GM12878 (cell line): Measurements from ENCODE around the gene LPIN1. TPM values are rescaled to one million over a fixed set of nuclear protein-coding genes. Genes with fewer than 3 reads are reported as not detected.
"Not testable (repeated sequence)": the region's sequence is repeated elsewhere in the genome, so short reads cannot be mapped to it uniquely, and the experiment has no call there.

ENCODE experiments used
- ATAC-seq: fragments of 200-7000 bp; cut with Tn5 transposase; 3 replicates; pipeline ENCODE4 v1.9.1; 2020; ENCODE audit warnings: mild to moderate bottlenecking, moderate library complexity
- BruUV-seq: library from RNA; stranded (reverse); fragments of 400-500 nt; replicated peaks from 2 replicates; lab custom pipeline; 2021; lab: Mats Ljungman, UMichigan
- CTCF ChIA-PET: fragments of 300-600 bp; sonication (Branson Sonifier 250); formaldehyde crosslinking; extraction: SDS; loops from one replicate; lab custom pipeline; 2021; ENCODE audit warnings: inconsistent platforms; lab: Yijun Ruan, JAX
- POLR2A ChIA-PET: fragments of 350-600 bp; formaldehyde crosslinking; extraction: SDS; loops from one replicate; lab custom pipeline; 2021; ENCODE audit warnings: inconsistent platforms; lab: Charles Lee
- RAD21 ChIA-PET: fragments of 300-600 bp; sonication (Branson Sonifier 250); formaldehyde crosslinking; loops from one replicate; lab custom pipeline; 2023; ENCODE audit warnings: antibody characterized with exemption; ENCODE audit not compliant: unreplicated experiment; lab: Charles Lee
- SMC1A ChIA-PET: fragments of 300-600 bp; sonication (Branson Sonifier 250); formaldehyde crosslinking; loops from one replicate; lab custom pipeline; 2023; ENCODE audit not compliant: unreplicated experiment, uncharacterized antibody; lab: Charles Lee
- DNase-seq: peaks from one replicate; pipeline ENCODE4 v3.0.0-alpha.2; 2011; ENCODE audit warnings: low read depth, low spot score
- FAIRE-seq: peaks from 3 replicates; lab custom pipeline; 2011; peaks lifted over from hg19 to GRCh38; lab: Jason Lieb, UNC
- H2AFZ ChIP-seq: 2 replicates; pipeline ENCODE4 v1.6.0; 2011; ENCODE audit warnings: low read depth, low read length, control low read depth; ENCODE audit not compliant: control insufficient read depth
- H3K27ac ChIP-seq: 2 replicates; pipeline ENCODE4 v1.5.1; 2011; ENCODE audit warnings: control low read depth; ENCODE audit not compliant: control insufficient read depth, insufficient read depth
- H3K27me3 ChIP-seq, 2 experiments: replicated peaks in 1 of 2; 2 replicates each; pipeline versions ENCODE4 v1.6.0 to v1.6.1; 2011; ENCODE audit warnings: low read length in 1 of 2; ENCODE audit not compliant: control insufficient read depth in 2 of 2, insufficient read depth in 2 of 2
- H3K36me3 ChIP-seq, 2 experiments: 2 replicates each; pipeline ENCODE4 v1.5.1; 2011; ENCODE audit warnings: low read length in 1 of 2; ENCODE audit not compliant: control insufficient read depth in 2 of 2, insufficient read depth in 2 of 2
- H3K4me1 ChIP-seq: 2 replicates; pipeline ENCODE4 v1.6.1; 2011; ENCODE audit warnings: mild to moderate bottlenecking, low read length, moderate library complexity, mixed read lengths; ENCODE audit not compliant: control insufficient read depth, insufficient read depth
- H3K4me2 ChIP-seq: 2 replicates; pipeline ENCODE4 v1.6.0; 2011; ENCODE audit warnings: control low read depth; ENCODE audit not compliant: control insufficient read depth, insufficient read depth
- H3K4me3 ChIP-seq: fragments of 200-600 bp; sonication (generic); 2 replicates; pipeline ENCODE4 v1.5.1; 2016
- H3K79me2 ChIP-seq: 2 replicates; pipeline ENCODE4 v1.6.0; 2011; ENCODE audit warnings: low read length; ENCODE audit not compliant: control insufficient read depth, insufficient read depth
- H3K9ac ChIP-seq: 2 replicates; pipeline ENCODE4 v1.8.0; 2011; ENCODE audit warnings: low read length, control low read depth, mixed read lengths; ENCODE audit not compliant: control insufficient read depth, insufficient read depth
- H3K9me3 ChIP-seq: replicated peaks from 3 replicates; pipeline ENCODE4 v1.5.1; 2011; ENCODE audit warnings: mild to moderate bottlenecking, low read length; ENCODE audit not compliant: control insufficient read depth, insufficient read depth
- H4K20me1 ChIP-seq: 2 replicates; pipeline ENCODE4 v1.6.0; 2011; ENCODE audit not compliant: control insufficient read depth, insufficient read depth
- CREB1 ChIP-seq: IDR thresholded peaks from 2 replicates; pipeline ENCODE4 v1.6.1; 2012; ENCODE audit warnings: low read depth, mild to moderate bottlenecking, inconsistent platforms
- E4F1 ChIP-seq: fragments of 450-650 bp; IDR thresholded peaks from 2 replicates; pipeline ENCODE4 v1.6.1; 2018; ENCODE audit warnings: borderline replicate concordance, mild to moderate bottlenecking; ENCODE audit not compliant: partially characterized antibody
- HCFC1 ChIP-seq: fragments of 150-350 bp; IDR thresholded peaks from 2 replicates; pipeline ENCODE4 v1.6.1; 2014; ENCODE audit warnings: low read length
- STAT1 ChIP-seq: fragments of 450-650 bp; conservative IDR thresholded peaks from 2 replicates; pipeline ENCODE4 v1.6.1; 2014; ENCODE audit warnings: antibody characterized with exemption, mild to moderate bottlenecking
- YBX1 ChIP-seq: fragments of 450-650 bp; IDR thresholded peaks from 2 replicates; pipeline ENCODE4 v1.6.1; 2016; ENCODE audit warnings: antibody characterized with exemption
- WGBS: methylation state at CpG from one replicate; pipeline ENCODE4 v1.1.6; 2016; ENCODE audit warnings: low lambda C conversion rate; ENCODE audit not compliant: insufficient replicate concordance, insufficient coverage; ENCODE audit errors: missing lambda C conversion rate; 5-methylcytosine and 5-hydroxymethylcytosine counted together
- in situ Hi-C: fragments of 300-500 bp; cut with MboI; formaldehyde crosslinking; loops from 9 replicates; pipeline ENCODE4 v1.14.3; 2018; ENCODE audit warnings: mixed read lengths
- intact Hi-C: fragments of 100-400 bp; cut with micrococcal nuclease; formaldehyde crosslinking; loops from one replicate; pipeline ENCODE4 v1.14.2; 2022; ENCODE audit not compliant: unreplicated experiment
- polyA plus RNA-seq, 11 experiments: library from polyadenylated mRNA; depleted of rRNA in 4 of 11; unstranded in 6 of 11; stranded (reverse) in 5 of 11; fragments of >200 nt; fragmentation: Nextera tagmentation in 4 of 11; fragmentation: Illumina TruSeq in 1 of 11; extraction: Ambion mirVana in 4 of 11; extraction: Trizol in 1 of 11; gene quantifications; 1 replicate in 1 of 11; 2 replicates in 10 of 11; pipeline versions ENCODE4 v1.2.1 to v1.2.3, GENCODE V29; 2011 to 2016; ENCODE audit warnings: inconsistent platforms in 2 of 11, missing spikeins in 2 of 11, low read depth in 1 of 11
- total RNA-seq, 4 experiments: library from RNA; depleted of rRNA in 3 of 4; stranded (reverse); fragments of >200 nt in 3 of 4; fragmentation: Illumina TruSeq in 1 of 4; extraction: Trizol in 1 of 4; gene quantifications; 2 replicates each; pipeline versions ENCODE4 v1.2.1 to v1.2.3, GENCODE V29; 2013 to 2021

The LPIN1 gene
- total and polyA plus RNA-seq, 10 of the 15 experiments (the other 5 are each of a cell fraction or from before 2014, with no cell fraction given), result 18.8 to 82.5 (median 50.3) TPM

GRCh38 chr2:11821705-11822104 is 75.3 kb downstream of the LPIN1 start:
- ChIA-PET RAD21 (no interaction called here), POLR2A (no interaction called here), CTCF (no interaction called here), SMC1A (no interaction called here)
- 91% methylated on average over 3 of the region's 3 CpGs for WGBS
- Histone ChIP-seq H3K9ac (no peak overlapping the region), H2AFZ (no peak overlapping the region), H3K79me2 (no peaks in the 10 kb centered on the region), H4K20me1 (no peaks in the 10 kb centered on the region), H3K4me1 (peaks cover 8% of the 10 kb centered on the region; the same call in 1 of the 2 replicates), H3K27me3 (no peaks in the 10 kb centered on the region), H3K36me3 (peaks cover 4 to 27% of the 10 kb centered on the region in 2 experiments), H3K9me3 (no peaks in the 10 kb centered on the region; the same call in 2 of the 3 replicates), H3K27ac (no peak overlapping the region), H3K4me3 (no peak overlapping the region), H3K4me2 (no peak overlapping the region)
- FAIRE-seq (no peak), DNase-seq (no peak), ATAC-seq (no peak)
- TF ChIP-seq STAT1, result no peak
- no peak for TF ChIP-seq HCFC1
- TF ChIP-seq CREB1, result no peak
- TF ChIP-seq YBX1, result no peak
- no peak for TF ChIP-seq E4F1
- no TSS peak for BruUV-seq
- intact Hi-C loops (no loop called here), in situ Hi-C loops (loop anchor here (10.0 kb wide), 1 partner anchor 1103 kb away; no protein-coding TSS in a partner anchor)

GRCh38 chr2:11822359-11822745 is 75.9 kb downstream of the LPIN1 start:
- ChIA-PET CTCF (interaction anchor here (1.0 kb wide), 1 partner anchor 134 kb away, joined by 3 read pairs; no protein-coding TSS in a partner anchor), POLR2A (interaction anchor here (0.6 kb wide), 1 partner anchor 295 kb away, joined by 6 read pairs; no protein-coding TSS in a partner anchor)
- BruUV-seq, H4K20me1 ChIP-seq, H3K4me3 ChIP-seq, ATAC-seq, H3K4me2 ChIP-seq, H3K9me3 ChIP-seq, H3K9ac ChIP-seq, SMC1A ChIA-PET, H3K27me3 ChIP-seq, H2AFZ ChIP-seq, H3K27ac ChIP-seq, intact Hi-C loops, DNase-seq, RAD21 ChIA-PET, FAIRE-seq, H3K79me2 ChIP-seq: not testable (repeated sequence)
- in situ Hi-C loops, result loop anchor here (10.0 kb wide), 1 partner anchor 1102 kb away; no protein-coding TSS in a partner anchor
- H3K4me1 ChIP-seq, result peaks cover 12% of the 10 kb centered on the region; the same call in 1 of the 2 replicates
- peaks cover 4 to 25% of the 10 kb centered on the region in 2 experiments for H3K36me3 ChIP-seq
- 90% methylated on average over 4 of the region's 4 CpGs for WGBS
